ENCODE data around the gene IFT122.
"Not testable (repeated sequence)": the region's sequence is repeated elsewhere in the genome, so short reads cannot be mapped to it uniquely, and the experiment has no call there.

IFT122 gene

DNA sequence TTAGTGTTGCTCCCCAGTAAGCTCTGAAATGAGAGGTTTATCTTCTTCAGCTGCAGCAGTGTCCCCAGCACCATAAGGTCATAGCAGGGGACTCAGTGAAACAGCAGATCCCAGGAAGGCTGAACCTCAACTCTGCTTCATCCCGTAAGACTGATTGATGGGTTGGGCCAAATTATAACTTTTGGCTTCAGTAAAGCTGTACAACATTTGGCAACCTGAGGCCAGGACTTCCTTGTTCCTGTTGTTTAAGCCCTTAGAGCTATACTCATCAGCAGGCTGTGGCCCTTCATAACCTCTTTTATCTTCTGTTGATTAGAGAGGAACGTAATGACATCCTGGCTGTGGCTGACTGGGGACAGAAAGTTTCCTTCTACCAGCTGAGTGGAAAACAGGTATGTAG is 29.0 kb downstream of the IFT122 start:
- DNase-seq (ENCODE audit: low read depth in 1 of 2, low spot score in 1 of 2) = no peak

DNA sequence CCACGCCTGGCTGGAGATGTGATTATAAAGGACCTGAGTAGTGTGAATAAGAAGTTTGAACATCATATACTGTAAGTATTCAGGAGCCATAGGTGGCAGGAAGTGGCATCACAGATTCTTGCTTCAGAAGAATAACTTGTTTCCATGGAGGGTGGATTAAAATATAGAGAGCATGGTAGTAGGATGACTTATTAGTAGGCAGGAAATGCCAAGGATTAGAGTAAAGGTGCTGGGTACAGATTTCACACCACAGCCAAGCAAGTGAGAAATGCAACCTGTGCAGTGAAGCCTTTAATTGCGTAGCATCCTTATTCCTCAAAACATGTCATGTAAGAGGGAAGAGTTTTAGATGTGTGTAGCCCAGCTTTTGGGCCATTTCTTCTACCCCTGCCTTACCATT is 30.8 kb downstream of the IFT122 start:
- DNase-seq (ENCODE audit: low read depth in 1 of 2, low spot score in 1 of 2) = no peak

DNA sequence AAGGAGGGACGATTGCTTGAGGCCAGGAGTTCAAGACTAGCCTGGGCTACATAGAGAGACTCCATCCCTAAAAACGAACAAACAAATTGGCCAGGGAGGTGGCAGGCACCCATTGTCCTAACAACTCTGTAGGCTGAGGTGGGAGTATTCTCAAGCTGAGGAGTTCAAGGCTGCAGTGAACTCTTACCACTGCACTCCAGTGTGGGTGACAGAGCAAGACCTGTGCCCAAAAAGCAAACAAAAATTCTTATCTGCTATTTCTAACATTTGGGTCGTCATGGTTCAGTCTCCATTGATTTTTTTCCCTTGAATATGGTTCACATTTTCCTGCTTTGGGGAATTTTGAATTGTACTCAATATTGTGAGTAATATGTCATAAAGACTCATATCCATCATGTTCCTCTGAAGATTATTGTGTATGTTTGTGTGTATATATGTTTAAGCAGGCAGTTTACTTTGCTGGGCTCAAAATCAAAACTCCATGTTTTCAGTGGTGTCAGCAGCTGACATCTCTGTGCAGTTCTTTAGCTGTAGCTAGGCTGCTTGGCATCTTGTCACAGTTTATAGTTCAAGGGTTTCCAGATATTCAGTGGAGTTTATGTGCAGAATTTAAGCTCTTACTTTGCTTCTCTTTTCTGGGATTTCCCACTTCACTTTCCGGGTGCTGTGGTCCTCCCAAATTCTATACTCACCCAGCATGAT is 33.2 kb downstream of the IFT122 start:
- DNase-seq (ENCODE audit: low read depth in 1 of 2, low spot score in 1 of 2) = no peak

DNA sequence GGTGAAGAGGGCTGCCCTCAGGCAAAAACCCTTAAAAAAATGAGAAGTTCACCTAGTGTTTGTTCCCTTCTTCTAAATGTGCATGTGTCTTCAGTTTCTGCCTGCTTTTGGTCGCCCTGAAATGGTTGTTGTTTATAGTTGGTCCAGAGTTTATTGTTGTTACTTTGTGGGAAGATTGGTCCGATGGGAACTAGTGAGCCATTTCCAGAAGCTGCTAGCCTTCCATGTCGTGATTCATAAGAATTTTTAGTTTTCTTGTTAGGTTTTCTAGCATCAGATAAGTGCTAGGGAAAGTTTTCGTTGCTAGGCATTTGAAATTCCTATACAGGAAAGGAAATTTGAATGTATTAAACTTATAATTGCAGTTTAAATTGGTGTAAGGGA is 33.7 kb downstream of the IFT122 start:
- no peak for DNase-seq (ENCODE audit: low read depth in 1 of 2, low spot score in 1 of 2)

DNA sequence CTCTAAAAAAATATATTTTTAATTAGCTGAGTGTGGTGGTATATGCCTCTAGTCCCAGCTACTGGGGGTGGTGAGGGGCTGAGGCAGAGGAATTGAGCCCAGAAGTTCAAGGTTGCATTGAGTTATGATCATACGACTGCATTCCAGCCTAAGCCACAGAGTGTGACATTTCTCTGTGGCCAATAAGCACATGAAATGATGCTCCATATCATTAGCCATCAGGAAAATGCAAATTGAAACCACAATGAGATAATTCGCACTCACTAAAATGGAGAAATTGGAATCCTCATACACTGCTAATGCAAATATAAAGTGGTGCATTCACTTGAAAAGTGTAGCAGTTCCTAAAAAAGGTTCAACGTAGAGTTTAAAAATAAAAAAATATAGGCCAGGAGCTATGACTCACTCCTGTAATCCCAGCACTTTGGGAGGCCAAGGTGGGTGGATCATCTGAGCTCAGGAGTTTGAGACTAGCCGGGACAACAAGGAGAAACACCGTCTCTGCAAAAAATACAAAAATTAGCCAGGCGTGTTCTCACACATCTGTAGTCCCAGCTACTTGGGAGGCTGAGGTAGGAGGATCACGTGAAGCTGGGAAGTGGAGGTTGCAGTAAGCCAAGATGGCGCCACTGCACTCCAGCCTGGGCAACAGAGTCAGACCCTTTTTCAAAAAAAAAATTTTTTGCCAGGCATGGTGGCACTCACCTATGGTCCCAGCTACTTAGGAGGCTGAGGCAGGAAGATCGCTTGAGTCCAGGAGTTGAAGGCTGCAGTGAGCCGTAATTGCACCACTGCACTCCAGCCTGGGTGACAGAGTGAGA is 35.2 kb downstream of the IFT122 start:
- no peak for DNase-seq (ENCODE audit: low read depth in 1 of 2, low spot score in 1 of 2)

DNA sequence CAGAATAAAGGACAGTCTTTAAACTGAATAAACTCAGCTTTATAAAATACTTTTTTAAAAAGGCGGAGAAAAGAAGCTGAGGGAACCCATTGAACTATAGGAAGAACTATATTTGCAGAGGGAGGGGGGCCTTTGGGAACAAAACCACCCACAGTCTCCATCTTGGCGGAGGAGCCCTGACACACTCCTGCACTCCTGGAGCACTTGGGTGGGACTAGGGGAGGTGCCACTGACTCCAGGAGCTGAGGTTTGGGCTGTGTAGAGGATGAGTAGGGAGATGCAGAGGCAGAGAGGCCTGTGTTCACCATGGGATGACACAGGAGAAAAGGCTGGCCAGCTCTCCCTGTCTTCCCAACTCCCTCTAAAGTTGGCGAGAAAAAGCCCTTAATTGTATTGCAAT is 35.8 kb downstream of the IFT122 start:
- DNase-seq (ENCODE audit: low read depth in 1 of 2, low spot score in 1 of 2) = no peak

DNA sequence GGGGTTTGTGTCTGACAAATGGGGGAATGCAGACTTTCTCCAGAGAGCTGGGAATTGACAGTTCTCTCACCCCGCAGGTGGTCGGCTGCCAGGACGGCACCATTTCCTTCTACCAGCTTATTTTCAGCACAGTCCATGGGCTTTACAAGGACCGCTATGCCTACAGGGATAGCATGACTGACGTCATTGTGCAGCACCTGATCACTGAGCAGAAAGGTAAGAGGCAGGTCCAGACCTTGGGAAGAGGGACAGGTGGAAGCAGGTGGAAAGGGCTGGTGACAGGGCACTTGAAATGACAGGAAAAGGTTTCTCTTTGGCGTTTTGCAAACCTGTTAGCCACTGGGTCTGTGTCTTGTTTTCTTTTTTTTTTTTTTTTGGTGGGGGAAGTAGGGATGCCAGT is 36.6 kb downstream of the IFT122 start:
- DNase-seq (ENCODE audit: low read depth in 1 of 2, low spot score in 1 of 2) = no peak

DNA sequence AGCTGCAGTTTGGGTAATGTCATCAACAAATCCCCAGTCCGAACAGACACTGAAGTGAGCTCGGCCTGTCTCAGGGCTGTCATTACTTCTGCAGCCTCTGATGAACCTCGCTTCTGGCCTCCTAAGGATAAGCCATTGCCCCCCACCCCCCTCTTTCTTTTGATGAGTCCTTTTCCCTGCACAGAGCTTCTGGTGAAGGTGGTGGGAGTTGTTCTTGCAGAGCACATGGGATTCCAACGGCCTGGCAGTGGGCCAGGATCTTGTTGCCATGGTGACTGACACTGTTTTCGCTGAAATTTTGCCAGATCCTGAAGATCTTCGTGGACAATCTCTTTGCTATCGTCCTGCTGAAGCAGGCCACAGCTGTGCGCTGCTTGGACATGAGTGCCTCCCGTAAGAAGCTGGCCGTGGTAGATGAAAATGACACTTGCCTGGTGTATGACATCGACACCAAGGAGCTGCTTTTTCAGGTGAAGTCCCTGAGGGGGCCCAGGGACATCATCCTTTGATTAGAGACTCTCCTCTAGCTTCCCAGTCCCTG is 41.3 kb downstream of the IFT122 start:
- not testable (repeated sequence) for DNase-seq (ENCODE audit: low read depth in 1 of 2, low spot score in 1 of 2)

DNA sequence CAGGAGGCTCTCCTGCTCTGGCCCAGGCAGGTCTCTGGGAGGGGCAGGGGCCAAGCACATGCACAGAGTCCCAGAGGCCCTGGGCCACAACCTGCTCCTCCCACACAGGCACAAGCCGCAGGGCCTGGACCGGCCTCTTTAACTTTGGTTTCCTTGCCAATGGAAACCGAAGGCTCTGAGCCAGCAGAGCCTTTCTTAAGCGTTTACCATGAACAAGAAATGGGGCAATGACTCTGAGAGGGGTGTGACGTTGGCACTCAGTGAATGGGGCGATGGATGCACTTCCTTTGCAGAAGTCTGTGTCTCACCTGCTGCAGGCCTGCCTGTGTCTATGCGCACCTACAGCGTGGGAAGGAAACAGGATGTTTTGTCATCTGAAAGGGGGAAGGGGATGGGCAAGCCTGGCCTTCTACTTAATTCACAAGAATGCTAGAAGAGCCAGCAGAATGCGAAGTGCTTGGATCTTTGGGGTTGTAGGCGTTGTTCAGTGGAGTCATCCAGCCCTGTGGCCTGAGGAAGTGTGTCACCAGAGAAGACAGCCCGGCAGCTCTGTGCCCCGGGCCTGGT is 41.8 kb downstream of the IFT122 start:
- peak in 1 of 2 donors; percentile 4 for DNase-seq (ENCODE audit: low read depth in 1 of 2, low spot score in 1 of 2)

DNA sequence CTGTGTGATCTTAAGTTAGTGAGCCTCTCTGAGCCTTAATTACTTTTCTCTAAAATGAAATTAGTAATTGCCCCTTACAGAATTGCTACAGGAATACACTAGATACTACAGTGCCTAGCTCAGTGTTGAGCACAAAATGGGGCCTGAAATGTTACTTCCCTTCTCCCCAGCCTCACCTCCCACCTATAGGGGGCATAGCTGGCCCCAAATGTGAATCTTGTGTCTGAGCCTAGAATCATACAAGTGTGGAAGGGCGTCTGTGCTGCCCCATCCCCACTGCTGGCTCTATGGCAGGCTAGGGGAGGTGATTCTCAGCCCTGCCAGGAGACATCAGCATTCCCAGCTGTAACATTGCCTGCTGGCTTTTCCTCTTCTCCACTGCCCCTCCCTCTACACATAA is 42.7 kb downstream of the IFT122 start:
- DNase-seq (ENCODE audit: low read depth in 1 of 2, low spot score in 1 of 2) = no peak

DNA sequence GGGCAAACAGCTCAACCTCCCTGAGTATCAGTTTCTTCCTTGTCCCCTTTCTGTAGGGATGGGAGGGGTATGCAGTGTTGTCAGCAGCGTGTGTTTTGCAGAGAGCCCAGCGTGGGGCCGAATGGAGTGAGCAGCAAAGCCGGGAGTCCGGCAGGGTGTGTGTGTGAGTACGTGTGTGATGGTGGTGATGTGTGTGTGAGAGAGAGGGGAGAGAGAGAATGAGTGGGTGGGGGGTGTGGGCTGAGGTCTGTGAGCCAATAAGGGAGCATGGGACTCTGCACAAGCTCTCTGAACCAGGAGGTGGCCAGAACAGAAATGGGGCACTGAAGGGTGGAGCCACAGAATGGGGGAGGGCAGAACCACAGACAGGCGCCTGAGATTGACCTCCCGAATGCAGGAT is 43.8 kb downstream of the IFT122 start:
- no peak for DNase-seq (ENCODE audit: low read depth in 1 of 2, low spot score in 1 of 2)

DNA sequence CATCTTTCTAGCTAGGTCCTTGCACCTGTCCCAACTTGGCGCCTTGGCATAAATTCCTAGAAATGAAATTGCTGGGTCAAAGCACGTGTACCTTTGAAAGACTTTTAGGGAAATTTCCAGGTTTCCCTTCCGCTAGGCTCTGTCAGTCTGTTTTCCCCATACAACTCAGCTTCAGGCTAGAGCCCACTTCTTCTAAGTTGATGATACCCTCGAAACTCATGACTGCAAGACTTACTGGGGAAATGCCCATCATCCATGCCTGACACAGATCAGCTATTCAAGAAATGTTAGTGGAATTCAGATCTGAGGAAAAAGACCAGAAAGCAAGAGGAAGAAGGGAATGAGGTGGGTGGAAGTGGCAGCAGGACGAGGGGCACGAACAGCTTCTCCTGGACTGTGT is 45.1 kb downstream of the IFT122 start:
- DNase-seq (ENCODE audit: low read depth in 1 of 2, low spot score in 1 of 2) = not testable (repeated sequence)

DNA sequence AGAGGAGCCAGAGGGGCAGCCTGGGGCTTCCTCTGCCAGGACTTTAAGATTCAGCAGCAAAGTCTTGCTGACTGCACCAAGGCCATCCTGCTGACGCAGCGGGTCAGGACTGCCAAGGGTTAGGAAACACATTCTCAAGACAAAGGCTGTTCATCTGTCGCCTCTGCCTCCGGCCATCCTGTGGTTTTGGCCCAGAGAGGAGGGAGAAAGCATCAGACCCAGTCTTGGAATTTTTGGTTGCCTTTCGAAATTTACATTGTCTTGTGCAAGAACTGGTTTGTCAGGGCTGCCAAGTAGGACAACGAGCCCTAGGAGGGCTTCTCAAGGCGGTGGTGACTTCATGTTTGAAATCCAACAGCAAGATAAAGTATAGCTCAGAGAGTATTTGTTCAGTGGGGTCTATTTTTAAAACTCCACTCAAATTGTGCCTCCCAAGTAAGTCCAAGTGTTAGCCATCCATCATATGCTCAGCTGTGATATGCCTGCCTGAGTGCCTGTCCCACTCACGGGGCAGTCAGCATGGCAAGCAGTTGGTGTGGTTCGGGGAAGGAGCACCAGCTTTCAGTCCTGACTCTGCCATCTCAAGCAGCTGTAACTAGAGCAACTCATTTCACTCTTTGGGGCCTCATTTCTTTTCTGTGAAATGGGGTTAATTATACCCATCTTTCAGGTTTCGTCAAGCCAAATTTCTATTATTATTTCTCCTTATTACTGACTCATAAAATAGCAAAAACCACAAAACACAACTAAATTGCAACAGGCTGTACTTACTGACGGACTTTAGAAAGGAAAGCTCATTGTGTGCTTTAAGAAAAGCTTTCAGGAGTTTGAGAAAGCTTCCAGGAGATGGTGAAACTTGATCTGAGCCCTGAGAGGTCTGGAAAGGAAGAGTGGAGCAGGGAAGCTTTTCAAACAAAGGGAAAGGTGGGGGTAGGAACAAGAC is 46.0 kb downstream of the IFT122 start:
- no peak for DNase-seq (ENCODE audit: low read depth in 1 of 2, low spot score in 1 of 2)

DNA sequence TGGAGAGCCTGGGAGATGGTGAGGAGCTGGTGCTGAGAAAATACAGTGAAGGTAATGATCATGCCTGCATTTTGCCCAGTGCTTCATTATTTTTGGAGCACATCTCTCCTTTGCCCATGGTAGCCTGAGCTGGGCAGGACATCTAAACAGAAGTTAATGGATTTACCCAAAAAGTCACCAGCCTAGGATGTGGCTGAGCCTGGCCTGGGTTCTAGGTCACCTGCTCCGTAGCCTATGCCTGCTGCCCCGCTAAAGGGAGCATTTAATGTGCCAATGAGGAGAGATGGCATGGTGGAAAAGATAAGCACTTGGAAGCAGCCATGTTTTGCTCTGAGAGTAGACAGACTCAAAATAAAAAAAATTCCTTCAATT is 46.6 kb downstream of the IFT122 start:
- DNase-seq (ENCODE audit: low read depth in 1 of 2, low spot score in 1 of 2) = no peak

DNA sequence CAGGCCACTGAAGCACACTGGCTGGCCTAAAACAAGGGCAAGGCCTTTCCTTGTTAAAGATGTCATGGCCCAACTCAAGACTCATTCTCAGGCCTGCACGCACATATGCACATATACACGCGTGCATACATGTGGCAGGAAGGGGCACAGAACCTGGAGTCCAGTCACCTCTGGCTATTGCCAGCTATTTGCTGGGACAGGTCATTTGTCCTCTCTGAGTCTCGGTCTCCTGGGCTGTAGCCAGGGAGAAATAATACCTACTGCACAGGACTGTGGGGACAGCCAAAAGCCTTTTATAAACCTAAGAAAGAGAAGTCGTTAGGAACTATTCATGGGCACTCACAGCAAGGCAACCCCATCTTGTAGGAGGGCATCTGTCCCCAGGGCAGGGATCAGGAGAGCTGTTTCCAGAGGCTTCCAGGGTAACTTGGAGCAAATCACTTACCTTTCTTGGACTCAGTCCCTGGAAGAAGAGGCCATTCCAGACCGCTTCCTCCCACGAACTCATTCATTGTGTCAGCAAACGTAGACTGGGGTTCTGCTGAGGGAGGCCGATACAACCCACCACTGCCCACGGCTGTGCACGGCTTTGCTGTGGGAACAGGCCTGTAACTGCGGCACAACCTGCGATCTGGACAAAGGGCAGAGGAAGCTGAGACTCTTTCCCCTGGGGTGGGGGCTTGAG is 47.3 kb downstream of the IFT122 start:
- no peak for DNase-seq (ENCODE audit: low read depth in 1 of 2, low spot score in 1 of 2)

DNA sequence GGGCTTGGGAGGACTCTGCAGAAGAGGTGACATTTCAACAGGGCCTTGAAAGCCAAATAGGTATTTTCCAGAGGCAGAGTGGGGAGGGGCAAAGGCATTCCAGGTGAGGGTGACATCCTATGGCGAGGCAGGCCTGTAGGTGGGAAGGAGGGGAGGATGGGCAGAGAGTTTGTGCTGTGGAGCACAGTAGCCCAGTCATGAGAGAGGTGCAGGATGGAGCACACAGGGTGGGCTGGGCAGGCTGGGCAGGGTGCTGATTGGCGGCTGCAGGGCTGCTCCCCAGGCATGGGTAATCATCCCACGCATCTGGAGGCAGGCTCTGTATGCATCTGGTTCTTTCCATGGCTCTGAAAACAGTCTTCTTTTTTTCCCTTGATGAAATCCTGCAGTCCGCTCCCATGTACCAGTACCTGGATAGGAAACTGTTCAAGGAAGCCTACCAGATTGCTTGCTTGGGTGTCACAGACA is 47.9 kb downstream of the IFT122 start:
- DNase-seq (ENCODE audit: low read depth in 1 of 2, low spot score in 1 of 2) = not testable (repeated sequence)

DNA sequence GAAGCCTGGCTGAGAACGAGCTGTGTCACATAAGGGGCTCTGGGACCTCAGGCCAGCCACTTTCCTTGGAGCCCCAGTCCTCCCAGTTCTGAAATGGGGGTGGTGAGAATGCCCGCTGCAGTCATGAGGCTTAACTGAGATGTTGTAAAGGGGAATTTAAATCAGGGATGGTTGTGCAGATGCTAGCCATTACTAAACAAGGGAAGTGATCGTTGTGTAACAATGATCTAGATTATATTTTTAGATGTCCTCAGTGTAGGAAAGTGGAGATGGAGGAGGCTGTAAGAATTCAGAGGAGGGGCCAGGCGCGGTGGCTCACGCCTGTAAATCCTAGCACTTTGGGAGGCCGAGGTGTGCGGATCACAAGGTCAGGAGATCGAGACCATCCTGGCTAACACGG is 49.2 kb downstream of the IFT122 start:
- DNase-seq (ENCODE audit: low read depth in 1 of 2, low spot score in 1 of 2) = not testable (repeated sequence)

DNA sequence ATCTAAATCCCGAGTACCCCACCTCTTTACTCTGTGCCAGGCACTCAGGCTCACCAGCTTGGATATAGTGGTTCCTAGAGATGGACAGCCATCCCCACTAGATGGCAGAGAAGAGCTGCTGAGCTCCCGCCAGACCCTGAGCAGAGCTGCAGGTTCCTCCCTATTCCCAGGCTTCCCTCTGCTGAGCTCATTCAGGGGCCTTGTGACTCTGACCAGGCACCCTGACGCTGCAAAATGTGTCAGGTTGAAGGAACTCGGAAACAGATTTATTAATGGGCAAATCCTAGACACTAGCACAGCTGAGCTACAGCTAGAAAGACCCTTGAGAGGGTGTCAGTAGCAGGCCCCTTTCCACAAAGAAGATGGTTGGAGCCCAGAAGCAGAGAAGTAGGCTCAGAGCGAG is 50.2 kb downstream of the IFT122 start:
- DNase-seq (ENCODE audit: low read depth in 1 of 2, low spot score in 1 of 2) = peak; percentile 5 to 27

DNA sequence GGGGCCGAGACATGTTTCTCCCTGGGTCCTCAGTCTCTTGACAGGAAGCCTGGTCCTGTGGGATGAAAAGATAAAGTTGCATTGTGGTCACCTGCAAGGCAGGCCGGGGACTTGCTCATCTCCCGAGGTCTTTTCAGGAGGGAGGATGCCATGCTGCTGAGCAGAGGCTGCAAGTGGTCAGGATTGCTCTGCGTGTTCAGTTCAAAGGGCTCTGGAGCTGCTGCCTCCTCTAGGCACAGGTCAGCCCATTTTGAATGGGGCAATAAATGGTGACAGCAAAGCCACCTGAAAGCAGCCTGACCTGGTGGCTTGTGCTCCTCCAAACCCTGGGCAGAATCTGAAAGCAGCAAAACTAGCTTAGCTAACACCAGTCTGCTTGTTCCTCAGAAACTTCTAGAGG is 51.1 kb downstream of the IFT122 start:
- not testable (repeated sequence) for DNase-seq (ENCODE audit: low read depth in 1 of 2, low spot score in 1 of 2)

DNA sequence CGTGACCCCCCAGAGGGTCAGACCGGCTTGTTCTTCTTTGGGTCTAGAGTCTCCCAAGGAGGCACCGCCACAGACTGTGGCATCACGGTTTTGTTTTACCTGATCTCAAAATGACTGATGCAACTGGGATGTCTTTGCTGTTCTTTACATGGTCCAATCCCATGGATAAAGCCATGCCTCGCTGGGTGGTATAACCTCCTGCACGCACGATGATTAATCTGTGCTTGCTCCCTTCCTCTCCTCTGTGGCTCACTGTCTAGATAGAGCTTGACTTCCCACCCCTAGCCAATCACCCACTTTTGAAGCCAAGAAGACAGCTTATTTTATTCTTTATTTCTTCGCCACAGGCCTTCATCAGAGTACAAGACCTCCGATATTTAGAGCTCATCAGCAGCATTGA is 51.8 kb downstream of the IFT122 start:
- no peak for DNase-seq (ENCODE audit: low read depth in 1 of 2, low spot score in 1 of 2)
